Daoy (cell line): ENCODE results near the gene ESYT2. TPM values are rescaled to one million over a fixed set of nuclear protein-coding genes. Genes with fewer than 3 reads are reported as not detected.

Experiments
- DNase-seq: peaks from one replicate; pipeline ENCODE4 v3.0.0-alpha.2; 2015; ENCODE audit warnings: low read depth
- total RNA-seq: library from RNA; depleted of rRNA; stranded (reverse); fragments of >200 nt; shearing (Covaris generic); gene quantifications from 2 replicates; pipeline ENCODE4 v1.2.3, GENCODE V29; 2014

Gene ESYT2
- total RNA-seq, 1 experiment from 2014 or later = 60.4 TPM

DNA sequence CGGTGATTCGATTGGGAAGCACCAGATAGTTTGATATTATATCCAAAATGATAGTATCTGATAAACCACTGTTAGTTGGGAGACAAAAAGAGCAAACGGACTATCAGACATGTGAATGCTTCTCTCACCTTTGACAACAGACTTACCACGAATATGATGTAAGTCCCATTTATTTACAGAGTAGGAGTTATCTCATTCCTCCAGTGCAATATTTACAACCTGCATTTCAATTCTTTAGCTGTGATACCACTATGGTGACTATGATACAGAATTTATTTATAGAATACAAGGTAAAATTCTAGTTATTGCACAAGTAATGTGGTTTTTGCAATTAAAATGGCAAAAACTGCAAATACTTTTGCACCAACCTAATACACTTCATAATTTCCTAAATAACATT, 61.6 kb downstream of the ESYT2 start:
- DNase-seq = no peak

DNA sequence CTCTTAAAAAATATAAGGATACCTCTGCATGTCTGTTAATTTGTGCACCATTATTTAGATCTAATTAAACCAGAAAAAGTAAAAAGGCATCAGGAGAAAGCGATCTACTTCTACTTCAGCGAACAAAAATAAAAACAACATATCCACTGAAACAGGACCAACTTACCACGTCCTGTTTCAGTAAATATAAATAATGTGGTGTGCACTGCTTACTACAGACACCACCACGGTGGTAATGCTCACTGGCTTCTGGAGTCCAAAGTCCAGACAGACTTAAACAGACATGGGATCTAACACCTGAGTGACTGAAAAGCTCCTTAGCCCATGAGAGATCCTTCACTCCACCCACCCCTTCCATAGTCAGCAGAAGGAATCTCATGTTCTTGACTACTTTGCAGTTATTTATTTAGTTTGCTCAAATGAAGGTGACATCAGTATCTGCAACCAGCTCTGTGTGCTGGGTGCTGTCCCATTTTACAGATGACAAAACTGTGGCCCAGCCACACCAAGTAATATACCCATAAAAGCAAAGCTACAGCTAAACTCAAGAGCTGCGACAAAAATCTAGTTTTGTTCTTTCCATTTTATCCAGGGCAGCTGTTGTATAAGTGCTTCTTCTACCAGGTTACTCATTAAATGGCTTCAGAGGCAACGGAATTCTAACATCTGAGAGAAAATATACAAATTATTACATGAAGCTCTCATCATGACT, 62.6 kb downstream of the ESYT2 start:
- no peak for DNase-seq

DNA sequence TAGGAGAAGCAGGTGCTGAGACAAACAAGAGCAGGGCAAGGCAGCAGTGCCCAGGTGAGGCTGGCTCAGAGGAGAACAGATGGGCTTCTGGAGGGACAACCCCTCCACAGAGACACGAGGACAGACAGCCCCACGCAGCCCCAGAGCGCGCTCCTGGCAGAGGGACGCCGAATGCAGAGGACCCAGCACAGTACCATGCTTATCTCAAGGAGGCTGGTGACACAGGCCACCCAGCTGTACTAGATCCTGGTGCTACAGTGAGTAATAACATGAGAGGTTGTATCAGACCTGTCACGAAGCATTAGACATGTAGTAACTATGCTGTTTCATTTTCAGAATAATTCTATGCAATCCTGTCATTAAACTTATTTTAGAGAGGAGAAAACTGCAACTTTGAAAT, 64.3 kb downstream of the ESYT2 start:
- DNase-seq = no peak

DNA sequence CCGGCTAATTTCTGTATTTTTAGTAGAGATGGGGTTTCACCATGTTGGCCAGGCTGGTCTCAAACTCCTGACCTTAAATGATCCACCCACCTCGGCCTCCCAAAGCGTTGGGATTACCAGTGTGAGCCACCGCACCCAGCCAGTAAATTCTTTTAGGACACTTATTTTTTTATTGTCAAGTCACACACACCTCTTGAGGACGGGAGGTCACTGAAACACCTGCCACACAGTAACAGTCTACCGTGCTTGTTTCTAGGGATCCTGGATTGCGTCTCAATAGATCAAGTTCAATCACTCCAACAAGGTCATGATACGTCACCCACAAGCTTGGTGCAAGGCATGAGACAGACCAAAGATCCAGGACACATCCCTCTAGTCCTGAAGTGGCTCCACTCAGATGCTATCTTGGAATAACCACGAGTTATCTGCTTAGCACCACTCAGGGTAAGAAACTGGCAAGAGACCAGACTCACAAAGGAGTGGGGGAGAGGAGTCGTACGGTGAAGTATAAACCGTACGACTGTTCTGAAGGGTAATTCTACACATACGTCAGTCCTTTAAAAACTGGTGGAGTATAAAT, 65.8 kb downstream of the ESYT2 start:
- DNase-seq = no peak

DNA sequence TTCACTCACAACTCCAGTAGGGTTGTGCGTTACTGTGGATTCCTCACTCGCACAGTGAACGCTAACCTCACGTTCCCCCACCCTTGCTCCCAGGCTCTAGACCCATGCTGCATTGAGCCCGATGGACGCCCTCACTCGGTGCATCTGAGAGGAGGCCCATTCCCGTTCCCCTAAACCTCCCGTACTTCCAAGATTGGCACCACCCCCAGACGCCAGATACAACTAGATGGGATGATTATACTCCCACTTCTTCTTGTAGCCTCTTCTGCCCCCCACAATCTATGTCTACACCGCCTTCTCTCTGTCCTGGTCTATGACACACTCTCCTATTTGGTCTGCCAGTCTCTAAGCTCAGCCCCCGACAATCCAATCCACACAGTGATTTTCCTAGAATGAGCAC, 67.4 kb downstream of the ESYT2 start:
- no peak for DNase-seq

DNA sequence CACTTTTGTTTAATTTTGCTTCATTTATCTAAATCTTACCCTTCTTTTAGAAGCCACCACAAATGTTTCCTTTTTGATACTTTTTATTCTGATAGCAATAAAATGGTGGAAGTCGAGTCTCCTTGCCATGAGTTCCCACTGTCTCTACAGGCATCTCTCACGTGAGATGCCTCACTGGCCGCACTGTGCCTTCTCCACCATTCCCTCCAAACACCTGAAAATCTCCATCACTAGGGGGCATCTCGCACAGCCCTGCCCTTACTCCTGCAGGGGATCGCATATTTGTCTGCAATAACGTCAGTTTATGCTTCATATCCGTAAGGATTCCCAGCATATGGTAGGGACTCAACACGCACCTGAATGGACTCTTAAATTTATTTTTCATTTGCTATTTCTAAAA, 68.4 kb downstream of the ESYT2 start:
- no peak for DNase-seq

DNA sequence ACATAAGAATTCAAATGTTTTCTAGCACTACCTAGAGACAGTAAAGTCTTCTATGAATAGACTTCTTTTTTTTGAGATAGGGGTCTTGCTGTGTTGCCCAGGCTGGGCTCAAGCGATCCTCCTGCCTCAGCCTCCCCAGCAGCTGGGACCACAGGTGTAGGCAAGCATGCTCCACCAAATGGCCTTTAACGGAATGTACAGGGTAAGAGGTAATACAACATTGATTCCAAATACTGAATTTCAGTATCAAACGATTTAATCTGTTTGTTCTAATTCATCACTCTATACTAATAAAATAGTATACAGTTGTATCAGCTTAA, 68.9 kb downstream of the ESYT2 start:
- no peak for DNase-seq

DNA sequence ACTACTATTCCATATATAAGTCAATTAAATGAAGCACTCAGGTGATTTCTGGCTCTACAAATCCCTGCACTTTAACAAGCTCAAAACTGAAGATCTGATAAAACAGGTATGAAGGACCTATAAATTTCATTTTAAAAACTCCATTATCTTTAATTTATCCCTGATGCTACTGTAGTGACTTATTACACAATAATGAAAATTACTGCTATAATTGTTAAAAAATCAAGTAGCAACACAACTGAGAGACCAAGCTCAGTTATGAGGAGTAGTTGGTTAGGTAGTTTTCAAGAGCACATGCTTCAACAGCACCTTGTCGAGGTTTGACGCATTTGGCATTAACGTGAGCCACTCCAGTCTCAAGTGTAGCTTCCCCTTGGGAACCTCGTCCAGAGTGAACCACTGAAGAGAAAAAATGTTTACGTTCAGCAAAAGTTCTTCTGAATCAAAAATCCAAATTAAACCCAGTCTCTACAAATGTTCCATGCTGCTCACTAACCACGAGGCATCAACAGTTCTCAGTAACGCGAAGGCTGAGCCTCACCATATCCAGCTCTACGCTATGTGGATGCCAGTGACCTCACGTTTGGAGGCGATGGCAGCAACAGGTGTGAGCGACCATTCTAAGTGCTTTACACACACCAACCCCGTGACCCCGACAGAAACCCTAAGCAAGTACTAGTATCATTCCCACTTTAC, 69.4 kb downstream of the ESYT2 start:
- no peak for DNase-seq

DNA sequence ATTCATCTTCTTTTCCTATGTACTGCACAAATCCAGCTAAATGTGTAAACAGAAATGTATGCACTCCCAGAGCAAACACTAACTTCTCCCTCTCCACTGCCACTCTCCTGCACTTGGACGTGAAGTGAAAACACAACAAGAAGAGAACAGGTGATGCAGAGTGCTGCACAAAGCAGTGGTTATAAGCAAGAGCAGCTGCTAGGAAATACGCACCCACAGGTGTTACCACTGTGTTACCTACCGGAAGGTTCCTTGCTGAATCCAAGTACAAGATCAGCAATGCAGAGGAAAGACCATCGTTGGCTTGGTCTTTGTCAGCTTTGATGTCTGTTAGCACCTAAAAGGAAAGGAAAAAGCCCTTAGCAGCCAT, 70.1 kb downstream of the ESYT2 start:
- DNase-seq = no peak

DNA sequence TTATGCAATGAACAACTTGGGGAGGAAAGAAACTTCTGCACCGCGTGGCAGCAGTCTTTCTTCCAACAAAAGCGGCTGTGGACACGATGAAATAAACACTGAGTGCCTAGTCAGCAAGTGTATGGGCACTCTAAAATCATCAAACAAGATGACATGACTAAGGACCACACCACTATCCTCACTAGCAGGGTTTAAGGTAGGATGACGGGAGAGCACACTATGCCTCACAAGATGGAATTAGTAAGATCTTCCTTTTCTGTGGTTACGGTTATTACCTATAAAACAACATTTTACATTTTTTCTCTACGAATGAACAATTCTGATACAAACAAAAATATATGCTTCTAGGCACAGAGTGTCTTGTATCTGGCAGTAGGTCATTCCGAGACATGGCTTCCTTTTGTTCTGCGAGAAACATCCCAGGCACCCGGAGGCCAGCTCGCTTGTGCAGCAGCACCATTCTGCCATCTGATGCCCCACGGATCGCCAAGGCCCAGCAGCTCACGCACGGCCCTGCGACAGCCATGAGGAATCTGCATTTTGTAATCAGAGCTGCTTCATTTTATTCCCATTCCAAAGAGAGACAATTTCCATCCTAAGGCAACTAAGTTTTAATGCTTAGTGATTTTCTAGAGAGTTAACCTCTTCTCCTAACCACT, 70.6 kb downstream of the ESYT2 start:
- DNase-seq = no peak

DNA sequence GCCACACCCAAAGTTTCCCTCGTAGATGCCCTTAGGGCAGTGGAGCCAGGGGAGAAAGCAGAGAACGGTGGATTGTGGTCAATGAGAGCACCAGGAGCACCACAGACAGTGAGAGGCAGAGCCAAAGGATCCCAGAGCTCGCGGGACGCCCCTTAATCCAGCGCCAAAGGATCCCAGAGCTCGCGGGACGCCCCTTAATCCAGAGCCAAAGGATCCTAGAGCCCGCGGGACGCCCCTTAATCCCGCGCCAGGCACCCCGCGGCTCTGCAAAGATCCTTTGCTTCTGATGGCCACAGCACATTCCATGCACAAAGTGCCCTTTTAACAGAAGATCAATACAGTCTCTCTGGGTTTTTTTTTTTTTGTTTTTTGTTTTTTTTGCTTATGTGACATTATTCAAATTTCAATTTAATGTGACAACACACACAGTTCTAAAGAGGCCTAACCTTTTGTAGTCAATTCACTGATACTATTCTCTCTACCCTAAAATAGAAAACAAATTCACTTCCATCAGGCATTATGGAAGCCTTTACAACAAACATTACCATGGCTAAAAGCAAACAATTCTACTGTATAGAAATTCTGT, 71.8 kb downstream of the ESYT2 start:
- no peak for DNase-seq

DNA sequence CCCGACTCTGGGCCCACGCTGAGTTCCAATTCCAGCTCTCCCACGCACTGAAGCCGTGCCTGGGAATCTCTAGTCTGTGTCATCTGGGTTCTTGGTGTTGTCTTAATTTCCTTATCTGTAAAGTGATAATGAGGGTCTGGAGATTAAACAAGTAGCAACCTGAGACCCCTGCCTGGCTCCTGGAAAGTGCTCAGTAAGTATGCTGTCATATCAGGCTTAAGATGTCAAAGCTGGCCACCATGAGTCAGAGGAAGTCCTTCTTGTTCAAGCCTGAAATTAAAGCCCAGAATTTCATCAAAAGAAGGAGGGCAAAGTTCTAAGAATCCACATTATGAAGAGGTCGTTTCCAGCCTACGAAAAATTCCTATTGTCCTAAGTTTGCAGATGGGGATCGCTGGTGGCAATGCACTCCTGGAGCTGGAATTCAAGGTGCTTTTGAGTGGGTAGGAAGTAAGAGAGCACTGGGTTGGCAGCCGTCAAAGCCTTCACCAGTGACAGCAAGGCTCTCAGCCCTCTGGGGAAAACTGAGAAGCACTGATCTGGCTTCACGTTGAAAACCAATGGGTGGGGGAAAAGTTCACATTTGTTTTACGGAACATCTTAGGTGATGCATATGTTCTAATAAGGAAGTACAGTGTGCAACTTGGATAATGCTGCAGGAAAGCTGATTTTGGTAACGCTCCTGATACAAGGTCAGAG, 74.4 kb downstream of the ESYT2 start:
- DNase-seq = peak; percentile 22

DNA sequence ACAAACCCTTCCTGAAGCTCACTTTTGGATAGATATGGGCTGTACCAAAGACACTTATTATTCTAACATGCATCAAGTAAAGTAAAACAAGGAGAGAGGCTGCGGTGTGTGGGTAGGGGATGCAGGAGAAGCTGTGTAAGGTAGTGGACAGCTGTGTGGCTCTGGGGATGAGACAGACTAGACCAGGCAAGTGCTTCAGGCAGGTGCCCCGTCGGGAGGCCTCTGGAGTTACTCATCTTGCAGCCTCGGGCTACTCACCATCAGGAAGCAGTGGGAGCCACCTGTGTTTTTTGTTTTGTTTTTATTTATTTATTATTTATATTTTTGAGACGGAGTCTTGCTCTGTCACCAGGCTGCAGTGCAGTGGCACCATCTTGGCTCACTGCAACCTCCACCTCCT, 75.4 kb downstream of the ESYT2 start:
- no peak for DNase-seq

DNA sequence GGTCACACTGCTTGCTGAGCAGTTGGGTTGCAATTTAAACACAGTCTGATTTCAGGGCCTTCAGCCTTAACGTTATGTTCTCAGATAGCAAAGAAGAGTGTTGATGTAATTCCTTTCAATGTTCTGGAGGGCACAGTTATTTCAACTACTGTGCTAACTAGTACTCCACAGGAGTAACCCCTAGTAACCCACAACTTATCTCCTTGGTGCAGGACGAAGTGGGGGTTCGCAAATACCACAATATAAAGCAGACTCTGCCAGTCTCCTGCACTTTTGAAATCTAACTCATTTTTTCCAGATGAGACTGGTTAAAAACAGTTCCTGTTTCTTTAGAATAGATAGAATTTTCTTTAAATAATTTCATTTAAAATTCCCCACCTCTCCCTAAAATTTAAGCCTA, 77.6 kb downstream of the ESYT2 start:
- no peak for DNase-seq

DNA sequence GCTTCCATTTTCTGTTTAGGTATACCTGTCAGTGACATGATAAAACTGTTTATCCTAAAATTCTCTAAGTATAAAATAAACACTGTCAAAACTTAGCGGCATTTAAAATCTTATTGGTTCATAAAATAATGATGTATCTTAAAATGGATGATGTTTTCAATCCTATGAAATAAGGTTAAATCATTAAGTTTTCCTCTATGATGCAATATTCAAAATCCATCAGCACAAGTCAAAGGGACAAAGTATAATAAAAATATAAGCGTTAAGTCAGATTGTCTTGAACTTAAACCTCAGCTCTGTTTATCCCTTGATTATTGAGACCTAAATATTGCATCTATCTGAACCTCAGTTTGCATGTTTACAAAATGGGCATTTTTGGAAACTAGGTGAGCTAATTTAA, 78.1 kb downstream of the ESYT2 start:
- DNase-seq = no peak

DNA sequence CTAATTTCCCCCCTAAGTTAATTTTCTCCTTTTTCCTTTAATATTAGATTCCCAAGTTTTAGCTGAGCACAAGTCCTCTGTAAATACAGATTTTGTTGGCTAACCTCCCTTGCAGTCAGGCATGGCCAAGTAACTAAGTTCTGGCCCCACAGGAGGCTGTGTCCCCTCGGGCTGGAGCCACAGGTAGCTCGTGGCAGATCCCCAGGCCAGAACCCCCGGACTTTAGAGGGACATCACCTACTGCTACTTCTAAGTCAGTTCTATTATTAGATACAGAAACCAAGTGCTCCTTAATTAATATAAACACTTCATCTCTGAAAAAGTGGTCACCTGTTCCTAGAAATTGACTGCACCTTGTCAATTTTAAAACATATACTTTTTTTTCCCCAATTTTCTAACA, 78.6 kb downstream of the ESYT2 start:
- no peak for DNase-seq

DNA sequence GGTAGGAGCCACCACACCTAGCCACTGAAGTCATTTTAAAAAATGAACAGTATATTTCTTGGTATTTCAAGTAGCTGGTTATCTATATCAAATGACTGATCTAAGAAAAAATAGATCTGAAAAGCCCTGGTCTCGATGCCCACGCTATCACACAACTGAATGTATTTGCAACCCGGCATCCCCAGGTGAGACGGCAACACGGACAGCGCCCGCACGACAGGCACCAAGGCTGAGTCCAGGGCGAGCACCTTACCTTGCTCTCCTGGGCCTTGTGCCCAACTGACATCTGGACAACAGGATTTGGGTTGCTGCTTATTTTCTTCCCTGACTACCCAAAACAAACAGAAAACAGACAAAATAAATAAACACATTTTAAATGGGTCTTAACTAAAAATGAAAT, 79.9 kb downstream of the ESYT2 start:
- DNase-seq = no peak

DNA sequence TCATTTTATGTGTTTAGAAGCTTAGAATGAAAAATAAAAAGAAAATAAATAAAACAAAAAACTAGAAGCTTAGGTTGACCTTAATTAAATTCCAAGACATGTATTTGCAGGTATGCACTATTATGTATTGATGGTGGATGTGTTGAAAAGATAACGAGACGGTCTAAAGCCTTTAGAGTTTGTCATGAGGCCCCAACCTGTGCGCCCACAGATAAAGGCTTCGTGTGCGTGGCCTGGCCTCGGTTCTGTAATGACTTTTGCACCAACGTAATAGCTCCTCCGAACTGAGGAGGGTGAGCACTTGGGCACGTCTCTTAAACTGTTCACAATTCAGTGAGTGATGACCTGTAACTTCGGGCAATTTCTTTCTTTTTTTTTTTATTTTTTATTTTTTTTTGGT, 81.0 kb downstream of the ESYT2 start:
- DNase-seq = no peak

DNA sequence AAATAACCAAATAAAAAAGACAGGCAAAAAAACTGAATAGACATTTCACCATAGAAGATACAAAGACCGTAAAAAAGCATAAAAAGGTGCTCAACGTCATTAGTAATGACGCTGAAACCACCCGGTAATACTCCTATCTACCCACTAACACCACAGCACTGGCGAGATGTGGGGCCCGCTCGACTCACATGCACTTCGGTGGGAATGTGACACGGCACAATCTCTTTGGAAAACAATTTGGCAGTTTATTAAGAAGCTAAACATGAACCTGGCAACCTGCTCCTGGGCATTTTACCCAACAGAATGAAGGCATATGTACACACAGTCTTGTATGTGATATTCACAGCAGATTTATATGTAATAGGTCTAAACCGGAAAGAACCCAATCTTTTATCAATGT, 81.9 kb downstream of the ESYT2 start:
- no peak for DNase-seq

DNA sequence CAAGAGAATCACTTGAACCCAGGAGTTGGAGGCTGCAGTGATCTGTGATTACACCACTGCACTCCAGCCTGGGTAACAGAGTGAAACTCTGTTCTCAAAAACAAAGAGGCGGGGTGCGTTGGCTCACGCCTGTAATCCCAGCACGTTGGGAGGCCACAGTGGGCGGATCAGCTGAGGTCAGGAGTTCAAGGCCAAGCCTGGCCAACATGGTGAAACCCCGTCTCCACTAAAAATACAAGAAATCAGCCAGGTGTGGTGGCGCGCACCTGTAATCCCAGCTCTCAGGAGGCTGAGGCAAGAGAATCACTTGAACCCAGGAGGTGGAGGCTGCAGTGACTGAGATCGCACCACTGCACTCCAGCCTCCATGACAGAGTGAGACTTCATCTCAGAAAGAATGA, 82.4 kb downstream of the ESYT2 start:
- DNase-seq = no peak

DNA sequence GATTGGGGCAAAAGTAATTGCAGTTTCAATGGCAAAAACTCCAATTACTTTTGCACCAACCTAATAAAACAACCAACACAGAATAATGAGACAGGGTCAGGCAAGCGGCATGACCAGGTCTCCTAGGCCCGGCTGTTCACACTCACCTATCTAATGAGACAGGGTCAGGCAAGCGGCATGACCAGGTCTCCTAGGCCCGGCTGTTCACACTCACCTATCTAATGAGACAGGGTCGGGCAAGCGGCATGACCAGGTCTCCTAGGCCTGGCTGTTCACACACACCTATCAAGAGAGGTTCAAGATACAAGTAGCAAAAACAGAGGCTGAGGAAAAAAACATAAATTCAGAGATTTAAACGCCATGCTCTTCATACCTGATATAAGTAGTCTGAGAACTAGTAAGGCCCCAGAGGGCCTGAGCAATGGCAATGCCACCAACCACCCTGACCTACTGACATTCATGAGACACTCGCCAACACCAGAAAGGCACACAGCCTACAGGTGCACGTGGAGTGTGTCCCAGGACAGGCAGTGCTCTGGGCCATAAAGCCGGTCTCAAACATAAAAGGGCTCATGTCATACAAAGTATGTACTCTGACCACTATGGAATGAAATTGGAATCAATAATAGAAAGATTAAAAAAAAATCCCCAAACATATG, 84.1 kb downstream of the ESYT2 start:
- DNase-seq = no peak

DNA sequence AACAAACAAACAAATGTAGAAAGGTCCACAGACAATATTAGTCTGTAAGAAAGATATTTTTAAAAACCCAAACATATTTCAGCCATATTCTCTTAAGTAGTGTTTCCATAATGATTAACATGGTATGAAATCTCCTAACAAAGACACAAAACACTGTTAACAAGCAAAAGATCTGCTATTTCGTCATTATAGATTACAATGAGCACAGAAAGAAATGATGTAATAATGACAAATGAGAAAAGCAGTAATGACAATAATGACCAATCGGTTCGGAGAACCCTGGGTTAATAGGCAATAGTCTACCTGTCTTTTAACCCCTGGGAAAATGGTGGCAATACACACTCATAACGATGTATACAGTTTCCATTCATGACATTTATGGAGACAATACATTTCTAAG, 85.2 kb downstream of the ESYT2 start:
- no peak for DNase-seq
